ENCODE data around the gene ENPP5.
"Not testable (repeated sequence)": the region's sequence is repeated elsewhere in the genome, so short reads cannot be mapped to it uniquely, and the experiment has no call there.

The ENPP5 gene

DNA sequence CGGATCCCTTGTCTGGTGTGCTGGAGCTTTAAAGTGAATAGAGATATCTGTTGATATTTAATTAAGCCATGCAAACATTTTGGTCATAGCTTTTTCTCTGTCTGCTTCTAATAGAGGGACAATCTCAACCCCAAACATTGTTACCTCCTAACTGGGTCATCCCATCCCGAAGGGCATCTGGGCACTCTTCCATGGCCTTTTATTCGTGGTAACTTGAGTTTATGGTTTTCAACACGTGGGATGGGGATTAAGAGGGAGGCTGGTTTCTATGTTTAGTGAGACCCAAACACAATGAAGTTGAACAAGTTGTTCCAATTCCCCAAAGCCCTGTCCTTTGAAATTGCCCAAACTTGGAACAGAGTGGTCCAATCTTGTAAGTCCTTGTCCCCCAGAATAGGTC, 1.4 kb upstream of the ENPP5 start:
- DNase-seq = no peak

GRCh38 chr6:46160102-46160501, 10.7 kb downstream of the ENPP5 start:
- DNase-seq = no peak

GRCh38 chr6:46159229-46159628, 11.6 kb downstream of the ENPP5 start:
- DNase-seq = no peak

- DNase-seq = no peak
These were observed 14.1 kb downstream of the ENPP5 start for GRCh38 chr6:46156701-46157100.

- not testable (repeated sequence) for DNase-seq
These were observed 21.7 kb downstream of the ENPP5 start for GRCh38 chr6:46149066-46149465.

GRCh38 chr6:46144270-46144669, 26.5 kb downstream of the ENPP5 start:
- DNase-seq = no peak

DNA sequence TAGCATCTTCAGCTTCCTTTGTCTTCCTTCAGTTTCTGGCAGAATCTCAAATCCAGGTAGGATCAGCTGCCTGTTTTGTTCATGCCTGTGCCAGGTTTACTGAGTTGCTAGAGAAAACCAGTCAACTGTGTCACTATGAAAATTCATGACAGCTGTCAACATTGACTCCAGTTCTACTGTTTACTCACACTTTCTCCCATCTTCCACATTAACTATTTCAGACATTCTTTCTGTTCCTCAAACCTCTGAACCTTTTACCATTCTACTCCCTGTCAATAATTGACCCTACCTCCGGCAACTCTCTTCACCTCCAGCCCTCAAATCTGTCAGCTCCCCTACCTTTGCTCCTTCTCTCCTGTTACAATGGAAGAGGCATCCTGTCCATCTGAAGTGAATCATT, 32.5 kb downstream of the ENPP5 start:
- no peak for DNase-seq

DNA sequence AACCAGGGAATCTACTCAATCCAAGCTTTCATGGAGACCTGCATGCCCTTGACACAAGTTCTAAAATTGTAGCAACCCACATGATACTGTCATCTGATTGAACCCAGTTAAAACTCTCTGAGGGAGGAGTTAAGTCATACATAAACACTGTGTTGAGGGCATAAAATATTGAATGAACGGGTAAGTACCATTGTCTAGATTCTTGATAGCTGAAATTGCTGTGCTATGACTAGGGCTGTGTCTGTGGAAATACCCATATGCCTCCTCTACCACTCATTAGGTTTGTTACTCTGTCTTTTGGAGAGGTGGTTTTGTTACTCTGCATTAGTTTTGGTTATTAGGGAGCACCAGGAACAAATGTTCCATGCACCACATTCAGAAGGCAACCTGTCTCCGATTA, 33.4 kb downstream of the ENPP5 start:
- no peak for DNase-seq

DNA sequence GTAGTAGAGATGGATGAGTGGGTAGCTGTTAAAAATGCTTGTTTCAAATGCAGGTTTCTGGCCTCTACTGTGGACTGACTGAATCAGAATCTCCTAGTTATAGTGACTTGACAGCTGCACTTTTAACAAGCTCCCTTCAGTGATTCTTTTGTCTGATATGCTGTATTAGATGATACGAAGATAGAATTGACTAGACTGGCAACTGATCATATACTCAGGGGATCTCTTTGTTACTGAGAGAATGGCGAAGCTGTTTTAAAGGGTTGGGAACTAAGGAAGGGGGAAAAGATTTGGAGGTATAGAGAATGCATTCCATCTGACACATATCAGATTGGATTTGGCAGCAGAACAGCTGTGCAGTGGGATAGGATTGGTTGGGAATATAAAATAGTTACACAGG, 33.9 kb downstream of the ENPP5 start:
- DNase-seq = no peak

DNA sequence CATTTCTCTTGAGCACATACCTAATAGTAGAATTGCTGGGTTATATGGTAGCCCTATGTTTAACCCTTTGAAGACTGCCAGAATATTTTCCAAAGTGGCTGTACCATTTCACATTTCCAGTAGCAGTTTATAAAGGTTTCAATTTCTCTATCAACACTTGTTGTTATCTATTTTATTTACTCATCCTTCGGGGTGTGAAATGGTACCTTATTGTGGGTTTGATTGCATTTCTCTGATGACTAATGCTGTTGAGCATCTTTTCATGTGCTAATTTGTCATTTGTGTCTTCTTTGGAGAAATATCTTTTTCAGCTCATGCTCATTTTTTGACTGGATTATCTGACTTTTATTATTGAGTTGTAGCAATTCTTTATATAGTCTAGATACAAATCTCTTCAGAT, 35.6 kb downstream of the ENPP5 start:
- DNase-seq = no peak

GRCh38 chr6:46134216-46134615, 36.6 kb downstream of the ENPP5 start:
- no peak for DNase-seq

DNA sequence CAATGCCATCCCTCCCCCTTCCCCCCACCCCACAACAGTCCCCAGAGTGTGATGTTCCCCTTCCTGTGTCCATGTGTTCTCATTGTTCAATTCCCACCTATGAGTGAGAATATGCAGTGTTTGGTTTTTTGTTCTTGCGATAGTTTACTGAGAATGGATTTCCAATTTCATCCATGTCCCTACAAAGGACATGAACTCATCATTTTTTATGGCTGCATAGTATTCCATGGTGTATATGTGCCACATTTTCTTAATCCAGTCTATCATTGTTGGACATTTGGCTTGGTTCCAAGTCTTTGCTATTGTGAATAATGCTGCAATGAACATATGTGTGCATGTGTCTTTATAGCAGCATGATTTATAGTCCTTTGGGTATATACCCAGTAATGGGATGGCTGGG, 39.5 kb downstream of the ENPP5 start:
- DNase-seq = not testable (repeated sequence)

DNA sequence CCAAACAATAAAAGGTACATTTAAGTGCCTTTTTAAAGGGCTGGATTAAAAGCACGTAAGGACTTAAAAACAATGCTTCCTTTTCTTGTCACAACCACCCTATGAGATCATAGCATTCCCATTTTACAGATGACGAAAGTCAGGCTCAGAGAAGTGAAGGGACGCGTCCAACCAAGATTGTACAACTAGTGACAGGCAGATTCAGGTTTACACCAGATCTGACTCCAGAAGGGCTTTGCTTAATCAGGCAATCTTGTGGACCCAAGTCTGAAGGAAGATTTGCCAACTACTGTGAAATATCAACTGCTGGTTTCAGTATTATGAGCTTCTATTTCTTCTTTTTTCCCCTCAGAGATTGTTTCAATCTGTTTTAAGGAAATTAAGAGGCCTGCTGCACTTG, 40.1 kb downstream of the ENPP5 start:
- no peak for DNase-seq

GRCh38 chr6:46129629-46130511, 40.9 kb downstream of the ENPP5 start, which contains the start of gene ENPP4:
TSS of gene ENPP4 (plus strand) at chr6:46129989. CDS start at chr6:46139584, 9,595 bp downstream.
- peak; percentile 96 to 98 for DNase-seq

DNA sequence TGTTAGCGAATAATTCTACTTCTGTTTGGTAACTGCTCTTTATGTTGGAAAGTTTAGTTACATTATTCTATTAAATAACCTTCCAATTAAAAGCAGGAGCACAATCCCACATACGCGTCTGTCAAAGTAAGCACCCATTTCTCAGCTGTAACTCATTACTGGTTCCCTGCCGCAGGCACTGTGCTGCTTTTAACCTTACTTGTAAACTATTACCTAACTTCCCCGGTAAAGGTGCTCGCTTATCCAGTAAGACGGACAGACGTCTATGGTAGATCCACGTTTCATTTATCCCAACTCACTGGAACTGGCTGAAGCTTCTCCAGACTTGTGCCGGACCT, 41.5 kb downstream of the ENPP5 start:
- DNase-seq = no peak

GRCh38 chr6:46128476-46128875, 42.3 kb downstream of the ENPP5 start:
- no peak for DNase-seq

DNA sequence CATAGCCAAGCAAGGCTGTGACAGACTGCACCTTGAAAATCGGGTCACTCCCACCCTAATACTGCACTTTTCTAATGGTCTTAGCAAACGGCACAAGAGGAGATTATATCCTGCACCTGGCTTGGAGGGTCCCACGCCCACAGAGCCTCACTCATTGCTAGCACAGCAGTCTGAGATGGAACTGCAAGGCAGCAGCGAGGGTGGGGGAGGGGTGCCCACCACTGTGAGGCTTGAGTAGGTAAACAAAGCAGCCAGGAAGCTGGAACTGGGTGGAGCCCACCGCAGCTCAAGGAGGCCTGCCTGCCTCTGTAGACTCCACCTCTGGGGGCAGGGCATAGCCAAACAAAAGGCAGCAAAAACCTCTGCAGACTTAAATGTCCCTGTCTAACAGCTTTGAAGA, 51.1 kb downstream of the ENPP5 start:
- DNase-seq = not testable (repeated sequence)

- no peak for DNase-seq
These were observed 51.9 kb downstream of the ENPP5 start for GRCh38 chr6:46118836-46119235.

GRCh38 chr6:46118157-46118556, 52.6 kb downstream of the ENPP5 start:
- DNase-seq = no peak

GRCh38 chr6:46116289-46116688, 54.5 kb downstream of the ENPP5 start:
- no peak for DNase-seq

GRCh38 chr6:46115634-46116033, 55.1 kb downstream of the ENPP5 start:
- DNase-seq = no peak

- no peak for DNase-seq
These were observed 57.4 kb downstream of the ENPP5 start for GRCh38 chr6:46113370-46113769.

Data from CD4-positive, alpha-beta T cell treated with Interleukin-4 for 1 hour (primary cell).